Epithelial cell of proximal tubule (primary cell): Measurements from ENCODE around the gene JAM3. TPM values are rescaled to one million over a fixed set of nuclear protein-coding genes. Genes with fewer than 3 reads are reported as not detected.

Source experiments
- DNase-seq: peaks from one replicate; pipeline ENCODE4 v3.0.0-alpha.2; 2011; ENCODE audit warnings: low read depth
- H3K4me3 ChIP-seq: 2 replicates; pipeline ENCODE4 v1.5.1; 2011; ENCODE audit warnings: low read depth, mild to moderate bottlenecking, low read length
- CTCF ChIP-seq: conservative IDR thresholded peaks from 2 replicates; pipeline ENCODE4 v1.5.1; 2012; ENCODE audit warnings: low read depth, mild to moderate bottlenecking, low read length
- total RNA-seq: library from RNA; depleted of rRNA; stranded (reverse); fragments of >200 nt; gene quantifications from 2 replicates; pipeline ENCODE4 v1.2.3, GENCODE V29; 2015

The JAM3 gene
- total RNA-seq, result 22.0 and 24.2 TPM in 2 replicates

DNA sequence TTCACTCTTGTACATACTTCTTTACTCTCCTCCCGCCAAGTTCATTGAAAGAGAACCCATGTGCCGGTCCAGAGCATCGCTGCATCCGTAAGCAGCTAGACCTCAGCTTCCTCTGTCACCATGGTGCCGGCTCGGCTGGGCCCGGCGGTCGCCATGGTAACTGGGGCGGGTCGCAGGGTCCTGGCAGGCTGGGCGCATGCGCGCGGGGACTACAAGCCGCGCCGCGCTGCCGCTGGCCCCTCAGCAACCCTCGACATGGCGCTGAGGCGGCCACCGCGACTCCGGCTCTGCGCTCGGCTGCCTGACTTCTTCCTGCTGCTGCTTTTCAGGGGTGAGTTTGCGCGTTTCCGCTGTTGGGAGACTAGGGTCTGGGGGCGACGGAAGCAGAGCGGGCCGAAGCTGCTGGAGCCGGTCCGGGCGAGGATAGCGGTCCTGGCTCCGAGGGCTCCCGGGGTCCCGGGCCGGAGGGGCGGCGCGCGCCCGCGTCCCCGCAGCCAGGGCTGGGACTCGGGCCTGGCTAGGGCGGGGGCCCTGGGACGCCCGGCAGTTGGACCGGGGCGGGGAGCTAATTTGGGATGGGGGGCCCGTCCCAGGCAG, at the start of gene JAM3:
Gene JAM3 (plus strand): TSS at position 244 of the 597 bp plus-strand sequence. CDS start 12 bp downstream, at position 256.
- DNase-seq, result no peak
- no peak for TF ChIP-seq CTCF
- peak within 1 kb of the TSS; percentile 49 for H3K4me3 ChIP-seq

GRCh38 chr11:134019500-134019899, 49.4 kb upstream of the JAM3 start:
- H3K4me3 ChIP-seq, result no peak overlapping the region
- no peak for TF ChIP-seq CTCF
- DNase-seq, result no peak

GRCh38 chr11:134020598-134020997, 48.3 kb upstream of the JAM3 start:
- DNase-seq, result no peak
- TF ChIP-seq CTCF, result no peak
- no peak overlapping the region for H3K4me3 ChIP-seq

DNA sequence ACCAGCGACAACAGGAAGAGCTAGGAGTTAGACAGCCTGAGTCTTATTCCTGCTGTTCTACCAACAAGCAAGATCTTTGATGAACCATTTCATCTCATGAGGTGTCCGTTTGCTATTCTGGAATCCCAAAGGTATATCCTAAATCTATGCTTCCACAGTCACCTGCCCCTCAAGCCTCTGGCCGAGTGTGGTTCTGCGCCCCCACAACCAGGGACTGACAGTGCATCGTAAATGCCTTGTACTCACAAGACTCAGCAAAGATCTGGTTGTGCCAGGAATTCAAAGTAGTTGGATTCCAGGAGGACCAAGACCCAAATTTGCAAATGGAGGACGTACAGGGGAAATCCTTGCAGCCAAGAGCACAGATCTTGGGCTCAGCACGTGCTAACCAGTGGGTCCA, 47.5 kb upstream of the JAM3 start:
- H3K4me3 ChIP-seq, result no peak overlapping the region
- no peak for TF ChIP-seq CTCF
- DNase-seq, result no peak

GRCh38 chr11:134022748-134023147, 46.1 kb upstream of the JAM3 start:
- H3K4me3 ChIP-seq, result no peak overlapping the region
- TF ChIP-seq CTCF, result no peak
- DNase-seq, result no peak

- H3K4me3 ChIP-seq, result no peak overlapping the region
- no peak for DNase-seq
- no peak for TF ChIP-seq CTCF
Measured at GRCh38 chr11:134024420-134025081, 44.3 kb upstream of the JAM3 start.

GRCh38 chr11:134025082-134025429, 43.8 kb upstream of the JAM3 start:
- no peak for DNase-seq
- H3K4me3 ChIP-seq, result no peak overlapping the region
- TF ChIP-seq CTCF, result no peak
